Naive B cell (primary cell): ENCODE measurements around the gene UNG. TPM values are rescaled to one million over a fixed set of nuclear protein-coding genes. Genes with fewer than 3 reads are reported as not detected.
A peak's percentile ranks its signal among the peaks of the same experiment; 100 is the strongest.

Experiments
- ATAC-seq, 2 donors: fragments of 150-1000 bp; cut with Tn5 transposase; 2 replicates each; pipeline ENCODE4 v1.10.0; 2021; ENCODE audit warnings: low read depth in 2 of 2, mild to moderate bottlenecking in 2 of 2, moderate library complexity in 2 of 2
- DNase-seq: peaks from one replicate; pipeline ENCODE4 v3.0.0; 2022
- H3K27ac Mint-ChIP-seq, 6 donors: one replicate each; pipeline ENCODE4 v1.8.0; 2020 to 2022; ENCODE audit warnings: mild to moderate bottlenecking in 6 of 6, mixed read lengths in 6 of 6, moderate library complexity in 5 of 6, inconsistent platforms in 2 of 6
- H3K27me3 Mint-ChIP-seq, 3 donors: one replicate each; pipeline ENCODE4 v1.8.0; 2021 to 2022; ENCODE audit warnings: mixed read lengths in 3 of 3, mild to moderate bottlenecking in 1 of 3
- H3K36me3 Mint-ChIP-seq, 2 donors: one replicate each; pipeline ENCODE4 v1.8.0; 2020 to 2022; ENCODE audit warnings: mixed read lengths in 2 of 2, inconsistent platforms in 1 of 2, mild to moderate bottlenecking in 1 of 2
- H3K4me1 Mint-ChIP-seq, 3 donors: one replicate each; pipeline ENCODE4 v1.8.0; 2020 to 2022; ENCODE audit warnings: mixed read lengths in 3 of 3, inconsistent platforms in 1 of 3, mild to moderate bottlenecking in 1 of 3, moderate library complexity in 1 of 3
- H3K4me3 Mint-ChIP-seq, 8 donors: one replicate each; pipeline ENCODE4 v1.8.0; 2020 to 2022; ENCODE audit warnings: mild to moderate bottlenecking in 8 of 8, mixed read lengths in 8 of 8, moderate library complexity in 8 of 8, inconsistent platforms in 2 of 8
- H3K9me3 Mint-ChIP-seq, 7 donors: one replicate each; pipeline ENCODE4 v1.8.0; 2020 to 2022; ENCODE audit warnings: mixed read lengths in 7 of 7, mild to moderate bottlenecking in 5 of 7, inconsistent platforms in 2 of 7, moderate library complexity in 1 of 7
- polyA plus RNA-seq, 6 donors: library from polyadenylated mRNA; unstranded; fragments of 300-500 nt; fragmentation: Illumina TruSeq; gene quantifications; one replicate each; pipeline ENCODE4 v1.2.3, GENCODE V29; 2021; ENCODE audit warnings: low read depth in 6 of 6

UNG gene
- polyA plus RNA-seq, 6 donors from 2014 or later = 13.7 to 25.7 (median 23.1) TPM

- peaks cover 10 to 18% (median 11%) of the 10 kb centered on the region in 3 donors for H3K4me1 Mint-ChIP-seq
- H3K4me3 Mint-ChIP-seq = peak overlapping the region in 2 of 8 donors; percentile 33 to 61
- H3K27ac Mint-ChIP-seq = peak overlapping the region in 1 of 6 donors; percentile 68
- no peaks in the 10 kb centered on the region for H3K36me3 Mint-ChIP-seq
- no peak for DNase-seq
- no peaks in the 10 kb centered on the region for H3K9me3 Mint-ChIP-seq
- ATAC-seq = no peak
- H3K27me3 Mint-ChIP-seq = peaks cover 0 to under 1% (median 0%) of the 10 kb centered on the region in 3 donors
Measured at GRCh38 chr12:109156586-109156985, 59.2 kb downstream of the UNG start.

- no peak overlapping the region for H3K27ac Mint-ChIP-seq
- H3K27me3 Mint-ChIP-seq = no peaks in the 10 kb centered on the region
- H3K9me3 Mint-ChIP-seq = no peaks in the 10 kb centered on the region
- DNase-seq (no peak), ATAC-seq (no peak)
- H3K36me3 Mint-ChIP-seq = peaks cover 0 to 1% of the 10 kb centered on the region in 2 donors
- H3K4me3 Mint-ChIP-seq = no peak overlapping the region
- peaks cover 11 to 18% (median 12%) of the 10 kb centered on the region in 3 donors for H3K4me1 Mint-ChIP-seq
Measured at GRCh38 chr12:109157986-109158385, 60.6 kb downstream of the UNG start.

DNA sequence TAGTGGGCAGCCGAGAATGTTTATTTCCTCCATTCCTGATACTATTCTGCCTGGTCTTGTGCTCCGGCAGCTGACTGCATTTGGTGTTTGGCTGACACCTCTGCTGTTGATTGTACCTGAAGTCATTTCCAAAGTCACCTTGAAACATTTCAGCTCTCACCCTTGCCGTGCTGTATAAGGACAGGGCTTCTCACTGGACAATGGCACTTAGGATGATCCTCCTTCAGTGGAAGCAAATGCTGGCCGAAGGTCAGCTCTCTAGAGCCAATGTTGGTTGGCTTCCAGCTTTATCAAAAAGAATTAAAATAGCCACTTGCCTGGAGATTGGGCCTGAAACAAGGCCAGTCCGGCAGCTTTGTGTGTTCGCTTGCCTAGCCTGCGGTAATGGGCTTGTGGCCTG is 63.0 kb downstream of the UNG start:
- no peak for ATAC-seq
- H3K27me3 Mint-ChIP-seq = no peaks in the 10 kb centered on the region
- no peaks in the 10 kb centered on the region for H3K9me3 Mint-ChIP-seq
- no peak overlapping the region for H3K4me3 Mint-ChIP-seq
- H3K27ac Mint-ChIP-seq = peak overlapping the region in 1 of 6 donors; percentile 39
- no peak for DNase-seq
- peaks cover 4 to 7% of the 10 kb centered on the region in 2 donors for H3K36me3 Mint-ChIP-seq
- peaks cover 3 to 13% (median 5%) of the 10 kb centered on the region in 3 donors for H3K4me1 Mint-ChIP-seq

Other genes with a start within 250 kb of the UNG start
- gene SSH1, start 240.0 kb upstream of the UNG start, polyA plus RNA-seq = 10 to 100 TPM in 2 of 6 donors, 1 to 10 TPM in 3, not detected in 1; 5.1 to 16.6 (median 5.8) TPM
- gene DAO, start 217.5 kb upstream of the UNG start, polyA plus RNA-seq = not detected
- gene SVOP, start 76.5 kb upstream of the UNG start, polyA plus RNA-seq = not detected
- gene USP30, start 45.0 kb upstream of the UNG start, polyA plus RNA-seq = 10 to 100 TPM in 4 of 6 donors, 1 to 10 TPM in 2; 3.7 to 16.3 (median 12.4) TPM
- 10 to 100 TPM; 12.3 to 20.8 (median 17.7) TPM for gene ALKBH2, start 4.1 kb upstream of the UNG start, polyA plus RNA-seq
- 1 to 10 TPM in 5 of 6 donors, not detected in 1; 1.3 to 4.8 (median 4.0) TPM for gene ACACB, start 19.0 kb downstream of the UNG start, polyA plus RNA-seq
- not detected for gene FOXN4, start 211.7 kb downstream of the UNG start, polyA plus RNA-seq